Fibroblast of upper back skin (primary cell): ENCODE measurements around the gene TMTC3.
"Not testable (repeated sequence)": the region's sequence is repeated elsewhere in the genome, so short reads cannot be mapped to it uniquely, and the experiment has no call there.

Experiments used
- DNase-seq: peaks from one replicate; pipeline ENCODE4 v3.0.0-alpha.2; 2013

The TMTC3 gene

GRCh38 chr12:88167384-88167783 is 25.3 kb downstream of the TMTC3 start:
- DNase-seq: no peak

DNA sequence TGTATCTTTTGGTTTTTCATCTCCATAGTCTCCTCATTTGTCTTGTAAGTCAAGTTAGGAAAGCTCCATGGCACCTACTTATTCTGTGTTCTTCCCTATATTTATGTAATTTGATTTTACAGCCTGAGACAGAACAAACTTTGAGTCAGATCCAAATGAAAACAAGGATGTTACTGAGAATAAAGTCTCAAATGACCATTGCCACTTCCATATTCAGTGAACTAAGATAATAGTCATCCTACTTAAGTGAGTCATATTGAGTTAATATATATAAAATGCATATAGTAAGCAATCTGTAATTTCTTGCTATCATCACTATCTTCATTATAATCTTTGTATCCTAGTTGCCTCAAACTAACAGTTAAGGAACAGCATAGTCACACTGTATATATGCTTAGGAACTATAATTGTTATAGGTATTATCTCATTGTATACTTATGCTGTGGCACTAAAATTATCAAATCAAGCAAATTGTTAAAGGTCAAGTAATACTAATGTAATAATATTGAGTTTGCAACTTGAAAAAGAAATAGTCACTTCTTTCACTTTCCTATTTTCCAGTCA is 30.8 kb downstream of the TMTC3 start:
- peak; percentile 24 for DNase-seq

GRCh38 chr12:88175544-88175943 is 33.4 kb downstream of the TMTC3 start:
- no peak for DNase-seq

- DNase-seq: no peak
These were observed 37.4 kb downstream of the TMTC3 start for GRCh38 chr12:88179436-88180014.

DNA sequence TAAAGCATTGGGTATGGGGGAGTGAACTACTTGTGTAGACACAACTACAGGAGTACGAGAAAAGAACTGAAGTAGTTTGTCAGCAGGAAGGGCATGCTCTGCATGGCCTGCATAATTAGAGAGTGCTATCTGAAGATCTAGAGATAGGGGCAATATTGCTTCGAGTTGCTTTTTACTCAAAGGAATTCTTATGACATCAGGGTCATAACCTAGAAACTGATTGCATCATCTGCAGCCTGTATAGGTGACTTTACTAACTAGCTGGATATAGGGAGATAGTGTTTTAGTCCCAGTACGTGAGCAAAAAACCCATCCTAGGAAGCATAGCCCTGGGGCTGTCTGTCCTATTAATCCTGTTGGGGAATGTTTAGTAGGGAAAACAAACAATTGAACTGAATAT is 39.8 kb downstream of the TMTC3 start:
- DNase-seq: no peak

DNA sequence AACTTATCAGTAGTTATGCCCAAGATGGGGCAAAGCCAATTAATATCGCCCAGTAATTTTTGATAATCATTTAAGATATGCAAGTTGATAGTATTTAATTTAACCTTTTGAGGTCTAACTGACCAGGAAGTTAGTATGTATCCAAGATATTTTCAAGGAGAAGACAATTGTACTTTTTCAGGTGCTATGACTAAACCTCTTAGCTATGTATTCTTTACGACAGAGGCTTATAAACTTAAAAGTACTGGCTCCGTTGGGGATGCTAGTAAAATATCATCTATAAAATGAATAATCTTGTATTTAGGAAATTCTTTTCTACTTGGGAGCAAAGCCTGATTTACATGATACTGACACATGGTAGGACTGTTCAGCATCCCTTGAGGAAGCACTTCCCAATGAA is 40.3 kb downstream of the TMTC3 start:
- no peak for DNase-seq

DNA sequence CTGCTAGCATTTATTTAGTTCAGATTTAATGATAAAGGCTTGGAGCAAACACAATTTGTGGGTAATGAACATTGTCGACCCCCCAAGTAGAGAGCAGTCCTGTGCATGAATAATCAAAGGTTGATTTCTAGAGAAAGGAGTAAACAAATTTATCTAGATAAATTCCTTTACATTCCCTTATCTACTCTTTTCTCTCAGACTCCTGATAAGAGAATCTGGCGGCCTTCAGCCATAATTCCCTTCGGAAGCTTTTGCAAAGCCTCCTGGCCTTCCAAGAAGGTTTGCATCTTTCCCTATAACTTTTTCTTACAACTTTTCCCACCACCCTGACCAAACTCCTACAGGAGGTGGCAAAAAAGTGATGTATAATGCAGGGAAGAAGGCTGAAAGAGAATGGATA is 42.1 kb downstream of the TMTC3 start:
- no peak for DNase-seq

GRCh38 chr12:88185279-88185678 is 43.2 kb downstream of the TMTC3 start:
- no peak for DNase-seq

DNA sequence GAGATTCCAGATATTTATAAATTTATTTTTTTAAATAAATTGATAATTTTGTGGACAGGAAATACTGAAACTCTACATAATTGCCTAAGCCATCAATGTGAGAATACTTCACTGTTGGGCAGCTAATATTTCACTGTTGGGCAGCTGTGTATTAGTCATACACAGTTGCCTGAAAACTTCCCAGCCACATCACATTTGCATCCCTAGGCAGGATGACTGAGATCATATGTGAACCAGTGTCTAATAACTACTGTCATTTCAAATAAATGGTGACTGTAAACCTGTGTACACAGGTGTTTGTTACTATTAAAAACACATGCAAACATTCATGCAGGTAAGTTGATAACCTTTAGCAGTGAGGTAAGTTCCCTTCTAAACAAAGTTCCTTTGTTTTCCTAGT is 43.9 kb downstream of the TMTC3 start:
- DNase-seq: peak; percentile 68

GRCh38 chr12:88187571-88187970 is 45.5 kb downstream of the TMTC3 start:
- DNase-seq: no peak

- DNase-seq: peak; percentile 46
These were observed 46.1 kb downstream of the TMTC3 start for GRCh38 chr12:88188180-88188579.

DNA sequence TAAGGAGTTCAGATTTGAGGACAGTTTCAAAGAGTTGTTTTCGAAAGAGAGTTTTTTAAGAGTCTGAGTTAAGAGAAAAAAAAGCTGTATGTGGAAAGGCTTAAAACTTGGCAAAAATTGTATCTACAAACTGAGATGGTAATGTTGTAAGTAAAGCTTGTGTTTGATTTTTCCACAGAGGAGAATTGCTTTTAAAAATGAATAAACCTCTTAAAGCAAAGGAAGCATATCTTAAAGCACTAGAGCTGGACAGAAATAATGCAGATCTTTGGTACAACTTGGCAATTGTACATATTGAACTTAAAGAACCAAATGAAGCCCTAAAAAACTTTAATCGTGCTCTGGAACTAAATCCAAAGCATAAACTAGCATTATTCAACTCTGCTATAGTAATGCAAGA is 50.3 kb downstream of the TMTC3 start:
- no peak for DNase-seq

GRCh38 chr12:88194868-88195267 is 52.8 kb downstream of the TMTC3 start:
- no peak for DNase-seq

- no peak for DNase-seq
These were observed 57.9 kb downstream of the TMTC3 start for GRCh38 chr12:88200029-88200428.

DNA sequence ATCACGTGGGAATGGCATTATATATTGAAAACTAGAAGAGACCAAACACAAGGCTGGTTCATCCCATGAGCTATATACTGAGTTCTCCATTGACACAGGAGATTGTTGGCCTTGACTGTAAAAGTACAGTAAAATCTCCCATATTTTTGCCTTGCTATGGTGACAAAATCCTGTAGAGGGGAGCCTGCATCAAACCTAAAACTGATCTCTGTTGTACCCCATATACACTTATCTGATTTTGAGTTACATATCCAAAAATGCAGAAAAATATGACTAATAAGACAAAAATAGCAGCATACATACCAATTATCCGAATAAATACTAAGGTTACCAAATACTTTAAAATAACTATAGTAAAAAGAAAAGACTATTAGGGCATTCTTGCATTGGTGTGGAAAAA is 60.4 kb downstream of the TMTC3 start:
- peak; percentile 49 for DNase-seq

GRCh38 chr12:88206601-88207000 is 64.5 kb downstream of the TMTC3 start:
- DNase-seq: peak; percentile 66

DNA sequence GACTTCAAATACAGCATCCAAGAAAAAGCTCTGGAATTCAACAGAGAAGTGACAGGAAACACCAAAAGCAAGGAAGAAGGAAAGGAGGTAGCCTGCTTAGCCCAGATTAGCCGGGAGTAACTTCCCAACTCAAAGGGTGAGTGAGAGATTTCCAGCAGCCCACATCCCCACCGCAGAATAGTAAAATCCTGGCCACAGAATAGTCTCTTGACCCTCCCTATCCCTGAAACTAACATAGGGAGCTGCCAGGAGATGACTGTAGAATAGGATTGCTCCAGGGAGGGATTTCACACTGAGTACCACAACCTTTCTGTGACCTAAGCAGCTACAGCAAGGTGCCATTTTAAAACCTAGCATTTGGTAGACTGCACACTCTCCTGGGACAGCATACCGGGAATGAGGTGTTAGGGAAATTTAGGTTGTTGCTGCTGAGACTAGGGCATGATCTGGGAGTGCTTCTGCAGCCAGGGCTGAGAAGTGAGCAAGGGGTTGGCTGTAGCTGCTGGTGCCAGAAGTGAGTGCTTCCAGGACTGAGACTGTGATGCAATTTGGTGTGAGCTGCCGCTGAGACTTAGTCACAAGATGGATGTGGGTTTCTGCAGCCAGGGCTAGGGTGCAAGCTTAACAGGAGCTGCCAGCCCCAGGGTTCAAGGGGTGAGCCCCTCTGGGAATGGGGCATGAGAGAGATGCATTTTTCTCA is 66.0 kb downstream of the TMTC3 start:
- DNase-seq: peak; percentile 86

DNA sequence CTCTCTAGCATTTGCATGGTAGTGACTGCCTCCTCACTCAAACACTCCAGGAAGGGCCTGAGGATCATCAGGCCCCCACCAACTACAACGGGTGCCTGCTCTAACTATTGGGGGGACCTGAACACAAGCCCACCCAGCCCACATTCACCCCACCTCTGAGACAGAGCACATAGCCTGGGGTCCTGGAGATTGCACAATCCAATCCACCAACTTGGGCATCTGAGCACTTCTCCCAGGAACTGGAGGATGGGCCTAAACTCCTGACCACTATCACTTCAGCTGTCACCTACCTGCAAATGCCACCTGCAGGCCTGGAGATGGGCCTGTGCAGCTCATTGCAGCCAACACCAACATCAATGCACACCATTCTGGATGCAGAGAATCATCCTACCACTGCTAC is 66.6 kb downstream of the TMTC3 start:
- DNase-seq: no peak

DNA sequence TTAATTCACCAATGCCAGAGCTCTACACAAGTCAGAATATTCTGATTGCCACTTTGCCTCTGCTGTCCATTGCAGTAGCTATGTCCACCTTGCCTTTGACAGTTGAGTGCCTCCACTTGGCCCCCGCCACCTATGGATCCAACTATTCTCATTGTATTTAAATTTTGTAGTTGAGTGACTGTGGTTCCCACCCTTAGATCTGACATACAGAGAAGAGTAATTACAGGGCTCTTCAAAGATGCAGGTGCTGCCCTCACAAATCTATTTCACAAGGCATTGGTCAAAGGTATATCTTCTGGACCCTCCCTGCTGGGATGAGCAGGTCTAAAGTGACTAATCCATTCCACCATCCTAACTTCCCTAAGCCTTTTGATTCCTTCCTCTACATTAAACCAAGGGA is 68.2 kb downstream of the TMTC3 start:
- DNase-seq: not testable (repeated sequence)

DNA sequence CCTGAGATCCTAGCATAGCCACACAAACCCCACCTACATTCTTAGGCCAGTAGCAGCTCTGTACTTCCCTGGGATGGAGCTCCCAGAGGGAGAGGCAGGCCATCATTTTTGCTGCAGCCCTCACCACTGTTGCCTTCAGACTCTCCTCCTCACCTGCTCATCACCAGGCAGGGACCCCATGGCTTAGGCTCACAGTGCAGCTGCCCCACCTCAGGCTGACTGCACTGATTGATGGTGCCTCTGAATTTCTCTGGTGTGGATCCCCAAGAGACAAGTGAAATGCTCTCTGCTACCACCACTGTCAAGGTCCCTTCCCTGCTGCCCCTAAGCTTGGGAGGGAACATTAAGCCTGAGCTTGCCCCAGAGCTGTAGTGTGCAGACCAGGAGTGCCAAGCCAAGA is 76.2 kb downstream of the TMTC3 start:
- DNase-seq: no peak

DNA sequence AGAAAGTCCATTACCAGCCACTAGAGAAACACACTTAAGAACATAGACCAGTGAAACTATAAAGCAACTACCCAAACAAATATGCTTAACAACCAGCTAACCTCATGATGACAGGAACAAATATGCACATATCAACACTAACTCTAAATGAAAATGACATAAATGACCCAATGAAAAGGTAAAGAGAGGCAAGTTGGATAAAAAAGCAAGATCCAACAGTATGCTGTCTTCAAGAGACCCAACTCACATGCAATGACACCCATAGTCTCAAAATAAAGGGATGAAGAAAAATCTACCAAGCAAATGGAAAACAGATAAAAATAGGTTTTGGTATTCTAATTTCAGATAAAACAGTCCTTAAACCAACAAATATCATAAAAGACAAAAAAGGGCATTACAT is 77.8 kb downstream of the TMTC3 start:
- no peak for DNase-seq

- DNase-seq: no peak
These were observed 81.4 kb downstream of the TMTC3 start for GRCh38 chr12:88223519-88223918.

DNA sequence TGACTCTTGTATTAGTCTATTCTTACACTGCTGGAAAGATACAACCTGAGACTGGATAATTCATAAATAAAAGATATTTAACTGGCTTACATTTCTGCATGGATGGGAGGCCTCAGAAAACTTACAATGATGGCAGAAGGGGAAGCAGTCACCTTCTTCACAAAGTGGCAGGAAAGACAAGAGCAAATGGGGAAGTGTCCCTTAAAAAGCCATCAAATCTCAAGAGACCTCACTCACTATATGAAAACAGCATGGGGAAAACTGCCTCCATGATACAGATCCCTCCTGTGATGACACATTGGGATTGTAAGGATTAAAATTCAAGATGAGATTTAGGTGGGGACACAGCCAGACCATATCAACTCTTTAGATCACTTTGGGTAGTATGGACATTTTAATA is 83.7 kb downstream of the TMTC3 start:
- DNase-seq: no peak

- DNase-seq: no peak
These were observed 85.2 kb downstream of the TMTC3 start for GRCh38 chr12:88227263-88227662.

- DNase-seq: no peak
These were observed 85.8 kb downstream of the TMTC3 start for GRCh38 chr12:88227871-88228270.
